ENCODE results near the gene PEX12. TPM values are rescaled to one million over a fixed set of nuclear protein-coding genes. Genes with fewer than 3 reads are reported as not detected.

PEX12 gene
- total and polyA plus RNA-seq, 9 of the 15 experiments (the other 6 are each of a cell fraction or from before 2014, with no cell fraction given) = 4.0 to 12.4 (median 6.4) TPM

DNA sequence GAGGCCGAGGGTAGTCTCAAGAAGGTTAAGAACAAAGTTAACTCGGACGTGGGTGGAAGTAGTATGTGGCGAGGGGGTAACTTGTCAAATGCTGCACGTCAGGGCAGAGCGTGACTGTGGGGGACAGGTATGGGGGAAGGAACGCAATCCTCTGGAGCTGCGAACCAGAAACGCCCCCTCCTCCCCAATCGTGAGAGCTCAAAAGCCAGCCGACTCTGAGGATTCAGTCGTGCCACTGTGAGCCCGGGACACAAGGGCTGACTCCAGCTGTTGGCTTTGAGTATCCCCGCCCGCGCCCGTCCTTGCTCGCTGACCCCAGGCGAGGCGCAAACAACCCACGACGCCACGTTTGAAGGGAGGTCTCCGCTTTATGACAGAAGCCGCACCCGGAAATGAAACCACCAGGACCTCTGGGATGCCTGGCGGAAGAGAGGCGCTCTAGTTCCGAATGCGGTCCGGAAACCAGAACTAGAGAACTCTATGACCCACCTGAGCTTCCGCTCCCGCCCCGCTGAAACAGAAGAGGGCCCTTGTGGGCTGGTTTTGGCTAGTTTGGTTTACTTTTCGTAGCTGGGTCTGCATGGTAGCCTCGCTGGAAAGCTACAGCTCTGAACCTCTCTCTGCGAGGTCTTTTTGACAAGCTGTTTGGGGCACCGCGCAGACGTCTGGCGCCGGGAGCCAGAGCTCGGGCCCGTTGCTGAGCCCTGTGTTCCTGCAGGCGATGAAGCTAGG lies at the start of gene PEX12 (continued):
- TF ChIP-seq, protein P1, sequence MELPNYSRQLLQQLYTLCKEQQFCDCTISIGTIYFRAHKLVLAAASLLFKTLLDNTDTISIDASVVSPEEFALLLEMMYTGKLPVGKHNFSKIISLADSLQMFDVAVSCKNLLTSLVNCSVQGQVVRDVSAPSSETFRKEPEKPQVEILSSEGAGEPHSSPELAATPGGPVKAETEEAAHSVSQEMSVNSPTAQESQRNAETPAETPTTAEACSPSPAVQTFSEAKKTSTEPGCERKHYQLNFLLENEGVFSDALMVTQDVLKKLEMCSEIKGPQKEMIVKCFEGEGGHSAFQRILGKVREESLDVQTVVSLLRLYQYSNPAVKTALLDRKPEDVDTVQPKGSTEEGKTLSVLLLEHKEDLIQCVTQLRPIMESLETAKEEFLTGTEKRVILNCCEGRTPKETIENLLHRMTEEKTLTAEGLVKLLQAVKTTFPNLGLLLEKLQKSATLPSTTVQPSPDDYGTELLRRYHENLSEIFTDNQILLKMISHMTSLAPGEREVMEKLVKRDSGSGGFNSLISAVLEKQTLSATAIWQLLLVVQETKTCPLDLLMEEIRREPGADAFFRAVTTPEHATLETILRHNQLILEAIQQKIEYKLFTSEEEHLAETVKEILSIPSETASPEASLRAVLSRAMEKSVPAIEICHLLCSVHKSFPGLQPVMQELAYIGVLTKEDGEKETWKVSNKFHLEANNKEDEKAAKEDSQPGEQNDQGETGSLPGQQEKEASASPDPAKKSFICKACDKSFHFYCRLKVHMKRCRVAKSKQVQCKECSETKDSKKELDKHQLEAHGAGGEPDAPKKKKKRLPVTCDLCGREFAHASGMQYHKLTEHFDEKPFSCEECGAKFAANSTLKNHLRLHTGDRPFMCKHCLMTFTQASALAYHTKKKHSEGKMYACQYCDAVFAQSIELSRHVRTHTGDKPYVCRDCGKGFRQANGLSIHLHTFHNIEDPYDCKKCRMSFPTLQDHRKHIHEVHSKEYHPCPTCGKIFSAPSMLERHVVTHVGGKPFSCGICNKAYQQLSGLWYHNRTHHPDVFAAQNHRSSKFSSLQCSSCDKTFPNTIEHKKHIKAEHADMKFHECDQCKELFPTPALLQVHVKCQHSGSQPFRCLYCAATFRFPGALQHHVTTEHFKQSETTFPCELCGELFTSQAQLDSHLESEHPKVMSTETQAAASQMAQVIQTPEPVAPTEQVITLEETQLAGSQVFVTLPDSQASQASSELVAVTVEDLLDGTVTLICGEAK (IDR thresholded peaks at IDR 0.05) = peak; percentile 99
- TF ChIP-seq, protein P1 (CRISPR knock-in tag; IDR thresholded peaks at IDR 0.05) = no peak
- TF ChIP-seq, protein P2, sequence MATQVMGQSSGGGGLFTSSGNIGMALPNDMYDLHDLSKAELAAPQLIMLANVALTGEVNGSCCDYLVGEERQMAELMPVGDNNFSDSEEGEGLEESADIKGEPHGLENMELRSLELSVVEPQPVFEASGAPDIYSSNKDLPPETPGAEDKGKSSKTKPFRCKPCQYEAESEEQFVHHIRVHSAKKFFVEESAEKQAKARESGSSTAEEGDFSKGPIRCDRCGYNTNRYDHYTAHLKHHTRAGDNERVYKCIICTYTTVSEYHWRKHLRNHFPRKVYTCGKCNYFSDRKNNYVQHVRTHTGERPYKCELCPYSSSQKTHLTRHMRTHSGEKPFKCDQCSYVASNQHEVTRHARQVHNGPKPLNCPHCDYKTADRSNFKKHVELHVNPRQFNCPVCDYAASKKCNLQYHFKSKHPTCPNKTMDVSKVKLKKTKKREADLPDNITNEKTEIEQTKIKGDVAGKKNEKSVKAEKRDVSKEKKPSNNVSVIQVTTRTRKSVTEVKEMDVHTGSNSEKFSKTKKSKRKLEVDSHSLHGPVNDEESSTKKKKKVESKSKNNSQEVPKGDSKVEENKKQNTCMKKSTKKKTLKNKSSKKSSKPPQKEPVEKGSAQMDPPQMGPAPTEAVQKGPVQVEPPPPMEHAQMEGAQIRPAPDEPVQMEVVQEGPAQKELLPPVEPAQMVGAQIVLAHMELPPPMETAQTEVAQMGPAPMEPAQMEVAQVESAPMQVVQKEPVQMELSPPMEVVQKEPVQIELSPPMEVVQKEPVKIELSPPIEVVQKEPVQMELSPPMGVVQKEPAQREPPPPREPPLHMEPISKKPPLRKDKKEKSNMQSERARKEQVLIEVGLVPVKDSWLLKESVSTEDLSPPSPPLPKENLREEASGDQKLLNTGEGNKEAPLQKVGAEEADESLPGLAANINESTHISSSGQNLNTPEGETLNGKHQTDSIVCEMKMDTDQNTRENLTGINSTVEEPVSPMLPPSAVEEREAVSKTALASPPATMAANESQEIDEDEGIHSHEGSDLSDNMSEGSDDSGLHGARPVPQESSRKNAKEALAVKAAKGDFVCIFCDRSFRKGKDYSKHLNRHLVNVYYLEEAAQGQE (IDR thresholded peaks at IDR 0.05; ENCODE audit: borderline replicate concordance) = peak; percentile 98
- TF ChIP-seq, protein P2 (CRISPR knock-in tag; IDR thresholded peaks at IDR 0.05; ENCODE audit: low read depth) = no peak
- peak in 1 of 2 experiments; percentile 89; a peak in 2 of 4 replicates for TF ChIP-seq HDAC1 (IDR thresholded peaks at IDR 0.05)
- no peak; the same call in 1 of the 2 replicates for TF ChIP-seq POLR2AphosphoS2 (IDR thresholded peaks at IDR 0.05; ENCODE audit: low read length)
- TF ChIP-seq ZNF586 (CRISPR knock-in tag; conservative IDR thresholded peaks at IDR 0.05) = no peak
- TF ChIP-seq ILF3 (IDR thresholded peaks at IDR 0.05; ENCODE audit: borderline replicate concordance) = no peak
- TF ChIP-seq, protein P3, sequence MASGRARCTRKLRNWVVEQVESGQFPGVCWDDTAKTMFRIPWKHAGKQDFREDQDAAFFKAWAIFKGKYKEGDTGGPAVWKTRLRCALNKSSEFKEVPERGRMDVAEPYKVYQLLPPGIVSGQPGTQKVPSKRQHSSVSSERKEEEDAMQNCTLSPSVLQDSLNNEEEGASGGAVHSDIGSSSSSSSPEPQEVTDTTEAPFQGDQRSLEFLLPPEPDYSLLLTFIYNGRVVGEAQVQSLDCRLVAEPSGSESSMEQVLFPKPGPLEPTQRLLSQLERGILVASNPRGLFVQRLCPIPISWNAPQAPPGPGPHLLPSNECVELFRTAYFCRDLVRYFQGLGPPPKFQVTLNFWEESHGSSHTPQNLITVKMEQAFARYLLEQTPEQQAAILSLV (tag; IDR thresholded peaks at IDR 0.05) = no peak

Data from K562 (cell line).